Measurements from ENCODE around the gene CNEP1R1. TPM values are rescaled to one million over a fixed set of nuclear protein-coding genes. Genes with fewer than 3 reads are reported as not detected.

The CNEP1R1 gene
- total RNA-seq, 4 donors from 2014 or later, result 14.1 to 51.7 (median 29.5) TPM

- TF ChIP-seq, protein P1, sequence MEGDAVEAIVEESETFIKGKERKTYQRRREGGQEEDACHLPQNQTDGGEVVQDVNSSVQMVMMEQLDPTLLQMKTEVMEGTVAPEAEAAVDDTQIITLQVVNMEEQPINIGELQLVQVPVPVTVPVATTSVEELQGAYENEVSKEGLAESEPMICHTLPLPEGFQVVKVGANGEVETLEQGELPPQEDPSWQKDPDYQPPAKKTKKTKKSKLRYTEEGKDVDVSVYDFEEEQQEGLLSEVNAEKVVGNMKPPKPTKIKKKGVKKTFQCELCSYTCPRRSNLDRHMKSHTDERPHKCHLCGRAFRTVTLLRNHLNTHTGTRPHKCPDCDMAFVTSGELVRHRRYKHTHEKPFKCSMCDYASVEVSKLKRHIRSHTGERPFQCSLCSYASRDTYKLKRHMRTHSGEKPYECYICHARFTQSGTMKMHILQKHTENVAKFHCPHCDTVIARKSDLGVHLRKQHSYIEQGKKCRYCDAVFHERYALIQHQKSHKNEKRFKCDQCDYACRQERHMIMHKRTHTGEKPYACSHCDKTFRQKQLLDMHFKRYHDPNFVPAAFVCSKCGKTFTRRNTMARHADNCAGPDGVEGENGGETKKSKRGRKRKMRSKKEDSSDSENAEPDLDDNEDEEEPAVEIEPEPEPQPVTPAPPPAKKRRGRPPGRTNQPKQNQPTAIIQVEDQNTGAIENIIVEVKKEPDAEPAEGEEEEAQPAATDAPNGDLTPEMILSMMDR (IDR thresholded peaks at IDR 0.05), result no peak
- TF ChIP-seq POLR2A (IDR thresholded peaks at IDR 0.05), result no peak
- Histone ChIP-seq H3K4me1 (no peaks in the 10 kb centered on the region), H3K27me3 (no peaks in the 10 kb centered on the region), H3K9me3 (no peaks in the 10 kb centered on the region), H3K4me3 (no peak overlapping the region), H3K27ac (no peak overlapping the region), H3K36me3 (no peaks in the 10 kb centered on the region)
- no peak for DNase-seq
- intact Hi-C loops (cut with DNase I; ENCODE audit: low total_unique reads), result no loop called here
Measured at GRCh38 chr16:50037662-50038220, 12.7 kb downstream of the CNEP1R1 start.

DNA sequence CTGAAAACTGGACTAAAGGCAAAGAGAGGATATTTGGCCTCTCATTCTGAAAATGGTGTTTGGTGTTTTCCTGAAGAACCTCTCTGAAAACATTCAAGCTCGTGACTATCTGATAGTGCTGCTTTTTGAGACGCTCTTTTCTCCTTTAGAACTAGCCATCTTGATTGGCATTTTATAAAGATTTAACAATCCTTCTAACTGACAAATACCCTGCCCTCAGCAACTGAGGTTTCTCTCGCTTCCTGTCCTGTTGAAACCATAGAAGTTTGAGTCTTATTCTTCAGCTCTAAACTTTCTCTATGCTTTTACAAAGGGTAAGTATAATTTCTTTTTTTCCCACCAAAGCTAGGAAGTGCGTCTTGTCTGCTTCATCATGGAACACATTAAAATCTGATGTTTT, 13.3 kb downstream of the CNEP1R1 start:
- Histone ChIP-seq H3K4me1 (no peaks in the 10 kb centered on the region), H3K27ac (no peak overlapping the region), H3K36me3 (no peaks in the 10 kb centered on the region), H3K4me3 (no peak overlapping the region), H3K27me3 (no peaks in the 10 kb centered on the region), H3K9me3 (no peaks in the 10 kb centered on the region)
- no peak for TF ChIP-seq POLR2A (IDR thresholded peaks at IDR 0.05)
- TF ChIP-seq, protein P1 (IDR thresholded peaks at IDR 0.05), result no peak
- intact Hi-C loops (cut with DNase I; ENCODE audit: low total_unique reads), result no loop called here
- no peak for DNase-seq

DNA sequence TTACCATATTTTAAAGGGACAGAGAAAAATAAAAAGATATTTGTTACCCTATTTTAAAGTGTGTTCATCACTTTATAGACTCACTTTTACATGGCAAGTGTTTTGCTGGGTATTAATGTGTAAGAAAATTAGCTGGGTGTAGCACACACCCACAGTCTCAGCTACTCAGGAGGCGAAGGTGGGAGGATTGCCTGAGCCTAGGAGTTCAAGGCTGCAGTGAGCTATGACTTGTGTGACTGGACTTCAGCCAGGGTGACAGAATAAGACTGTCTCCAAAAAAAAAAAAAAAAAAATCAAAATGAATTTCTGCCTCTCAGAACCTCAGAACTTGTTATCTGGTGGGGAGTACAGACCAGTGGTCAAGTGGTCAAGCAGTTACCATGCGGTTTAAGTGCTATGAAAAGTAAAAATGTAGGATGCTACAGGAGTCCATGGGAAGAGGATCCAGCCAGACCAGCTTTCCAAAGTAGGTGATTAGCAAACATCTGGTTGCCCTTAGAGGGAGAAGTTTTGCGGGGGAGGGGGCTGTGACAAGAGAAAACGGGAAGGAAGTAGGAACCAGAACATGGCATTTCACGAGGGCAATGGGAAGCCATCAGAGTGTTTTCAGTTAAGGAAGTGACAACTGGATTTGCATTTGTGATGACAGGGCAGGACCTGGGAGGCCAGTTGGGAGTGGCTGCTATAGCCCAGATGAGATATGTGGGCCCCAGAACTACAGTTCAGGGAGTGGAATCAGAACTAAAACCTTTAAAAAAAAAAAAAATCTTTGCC, 13.9 kb downstream of the CNEP1R1 start:
- intact Hi-C loops (cut with DNase I; ENCODE audit: low total_unique reads), result no loop called here
- Histone ChIP-seq H3K27me3 (no peaks in the 10 kb centered on the region), H3K27ac (no peak overlapping the region), H3K36me3 (no peaks in the 10 kb centered on the region), H3K4me1 (no peaks in the 10 kb centered on the region), H3K4me3 (no peak overlapping the region), H3K9me3 (no peaks in the 10 kb centered on the region)
- TF ChIP-seq POLR2A (IDR thresholded peaks at IDR 0.05), result no peak
- TF ChIP-seq, protein P1 (IDR thresholded peaks at IDR 0.05), result no peak
- DNase-seq, result no peak

GRCh38 chr16:50040018-50040417, 15.0 kb downstream of the CNEP1R1 start:
- Histone ChIP-seq H3K36me3 (no peaks in the 10 kb centered on the region), H3K4me1 (no peaks in the 10 kb centered on the region), H3K27ac (no peak overlapping the region), H3K9me3 (no peaks in the 10 kb centered on the region), H3K27me3 (no peaks in the 10 kb centered on the region), H3K4me3 (no peak overlapping the region)
- intact Hi-C loops (cut with DNase I; ENCODE audit: low total_unique reads), result no loop called here
- no peak for TF ChIP-seq POLR2A (IDR thresholded peaks at IDR 0.05)
- TF ChIP-seq, protein P1 (IDR thresholded peaks at IDR 0.05), result no peak
- DNase-seq, result no peak

- Histone ChIP-seq H3K27me3 (no peaks in the 10 kb centered on the region), H3K27ac (no peak overlapping the region), H3K4me1 (no peaks in the 10 kb centered on the region), H3K4me3 (no peak overlapping the region), H3K9me3 (no peaks in the 10 kb centered on the region), H3K36me3 (no peaks in the 10 kb centered on the region)
- TF ChIP-seq, protein P1 (IDR thresholded peaks at IDR 0.05), result no peak
- no peak for TF ChIP-seq POLR2A (IDR thresholded peaks at IDR 0.05)
- no peak for DNase-seq
- intact Hi-C loops (cut with DNase I; ENCODE audit: low total_unique reads), result no loop called here
Measured at GRCh38 chr16:50040710-50041109, 15.7 kb downstream of the CNEP1R1 start.
